GM23338 (cell line): Measurements from ENCODE around the gene ENPP7.

Experiments
- CREB1 ChIP-seq: fragments of 250-450 bp; sonication (Bioruptor Pico); IDR thresholded peaks from 2 replicates; pipeline ENCODE4 v1.5.0; 2020; ENCODE audit warnings: low read depth, mild to moderate bottlenecking, moderate library complexity
- CTCF ChIP-seq, 2 experiments: fragments of 200-600 bp in 1 of 2; sonication (generic) in 1 of 2; conservative IDR thresholded peaks; 2 replicates each; pipeline versions ENCODE4 v1.5.1 to v1.6.1; 2016 to 2017; ENCODE audit warnings: antibody characterized with exemption in 2 of 2, low read depth in 2 of 2, mild to moderate bottlenecking in 2 of 2, moderate library complexity in 1 of 2
- EZH2 ChIP-seq: fragments of 200-600 bp; sonication (generic); IDR thresholded peaks from one replicate; pipeline ENCODE4 v1.8.0; 2017; ENCODE audit warnings: antibody characterized with exemption, mild to moderate bottlenecking, low read depth; ENCODE audit not compliant: unreplicated experiment
- EZH2phosphoT487 ChIP-seq: fragments of 200-600 bp; sonication (generic); IDR thresholded peaks from one replicate; pipeline ENCODE4 v1.8.1; 2018; ENCODE audit warnings: antibody characterized with exemption; ENCODE audit not compliant: unreplicated experiment
- POLR2AphosphoS5 ChIP-seq: IDR thresholded peaks from 2 replicates; pipeline ENCODE4 v1.6.1; 2016; ENCODE audit warnings: antibody characterized with exemption, low read depth
- REST ChIP-seq: IDR thresholded peaks from one replicate; pipeline ENCODE4 v1.6.1; 2018; ENCODE audit warnings: antibody characterized with exemption; ENCODE audit not compliant: unreplicated experiment

- TF ChIP-seq CTCF (conservative IDR thresholded peaks at IDR 0.05; ENCODE audit: low read depth in 2 of 2) (no peak), POLR2AphosphoS5 (no peak), CREB1 (CRISPR knock-in tag) (no peak), EZH2 (no peak), EZH2phosphoT487 (no peak), REST (no peak)
Observed at GRCh38 chr17:79752175-79752574, 21.4 kb downstream of the ENPP7 start.
